Activated CD4-positive, CD25-positive, alpha-beta regulatory T cell treated with anti-CD3 and anti-CD28 coated beads, Interleukin-2, amount 50 U/mL, for 72 hours (primary cell): Measurements from ENCODE around the gene NKX3-2.

Source experiments
- DNase-seq: peaks from one replicate; pipeline ENCODE4 v3.0.0; 2021

NKX3-2 gene

GRCh38 chr4:13496605-13497004, 47.7 kb downstream of the NKX3-2 start:
- DNase-seq: no peak

GRCh38 chr4:13495753-13496152, 48.6 kb downstream of the NKX3-2 start:
- DNase-seq: no peak

- no peak for DNase-seq
Observed at GRCh38 chr4:13493793-13494192, 50.5 kb downstream of the NKX3-2 start.

- DNase-seq: no peak
Observed at GRCh38 chr4:13492747-13493146, 51.6 kb downstream of the NKX3-2 start.
